Esophagus muscularis mucosa (tissue), 4 donors: Measurements from ENCODE around the gene MRPL17.

Source experiments
- CTCF ChIP-seq, 3 experiments: fragments of 200-600 bp in 2 of 3; fragments of 450-650 bp in 1 of 3; sonication (generic) in 2 of 3; IDR thresholded peaks; one replicate each; pipeline ENCODE4 v1.5.1; 2017 to 2019; ENCODE audit warnings: antibody characterized with exemption in 3 of 3, mild to moderate bottlenecking in 2 of 3, moderate library complexity in 1 of 3
- EP300 ChIP-seq: sonication (generic); formaldehyde crosslinking; IDR thresholded peaks from one replicate; pipeline ENCODE4 v1.6.1; 2017; ENCODE audit warnings: antibody characterized with exemption
- POLR2A ChIP-seq: fragments of 450-650 bp; IDR thresholded peaks from one replicate; pipeline ENCODE4 v1.6.1; 2017; ENCODE audit warnings: antibody characterized with exemption, moderate library complexity, mild to moderate bottlenecking, low read depth

GRCh38 chr11:6658647-6659046 lies 24.5 kb downstream of the MRPL17 start:
- TF ChIP-seq CTCF (IDR thresholded peaks at IDR 0.05): no peak
- TF ChIP-seq POLR2A: no peak
- no peak for TF ChIP-seq EP300
